HG03558 (cell line): Measurements from ENCODE around the gene PPM1B.
"Not testable (repeated sequence)": the region's sequence is repeated elsewhere in the genome, so short reads cannot be mapped to it uniquely, and the experiment has no call there.

Source experiments
- ATAC-seq: cut with Tn5 transposase; IDR thresholded peaks from one replicate; pipeline ENCODE4 v1.9.1; 2021; ENCODE audit warnings: moderate number of reproducible peaks; ENCODE audit not compliant: unreplicated experiment; ENCODE audit errors: extremely low read depth

The PPM1B gene

GRCh38 chr2:44195714-44196113 is 27.0 kb downstream of the PPM1B start:
- ATAC-seq, result no peak

GRCh38 chr2:44197816-44198215 is 29.1 kb downstream of the PPM1B start:
- no peak for ATAC-seq

GRCh38 chr2:44200011-44200410 is 31.3 kb downstream of the PPM1B start:
- no peak for ATAC-seq

DNA sequence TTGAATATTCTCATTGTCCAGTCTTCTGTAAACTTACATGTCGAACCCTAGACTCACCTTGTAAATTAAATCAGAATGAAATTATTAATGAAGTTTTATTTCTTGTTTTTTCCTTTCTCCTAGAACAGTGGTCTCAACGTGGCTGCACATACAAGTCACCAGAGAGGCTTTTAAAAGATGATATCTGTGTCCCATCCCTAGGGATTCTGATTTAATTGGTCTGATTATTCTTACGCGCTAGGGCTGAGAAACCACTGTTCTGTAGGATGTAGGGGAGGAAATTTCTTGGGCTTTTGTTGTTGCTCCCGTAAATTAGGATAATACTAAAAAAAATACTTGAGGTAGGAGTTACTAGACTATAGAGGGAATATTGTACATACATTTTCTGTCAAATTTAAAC is 32.1 kb downstream of the PPM1B start:
- no peak for ATAC-seq

DNA sequence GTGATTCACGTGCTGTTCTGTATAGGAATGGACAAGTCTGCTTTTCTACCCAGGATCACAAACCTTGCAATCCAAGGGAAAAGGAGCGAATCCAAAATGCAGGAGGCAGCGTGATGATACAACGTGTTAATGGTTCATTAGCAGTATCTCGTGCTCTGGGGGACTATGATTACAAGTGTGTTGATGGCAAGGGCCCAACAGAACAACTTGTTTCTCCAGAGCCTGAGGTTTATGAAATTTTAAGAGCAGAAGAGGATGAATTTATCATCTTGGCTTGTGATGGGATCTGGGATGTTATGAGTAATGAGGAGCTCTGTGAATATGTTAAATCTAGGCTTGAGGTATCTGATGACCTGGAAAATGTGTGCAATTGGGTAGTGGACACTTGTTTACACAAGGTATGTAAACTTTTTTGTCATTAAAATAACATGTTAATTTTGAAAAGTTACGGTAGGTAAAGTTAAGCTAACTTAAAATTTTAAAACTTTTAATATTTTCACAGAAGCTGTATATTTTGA is 33.0 kb downstream of the PPM1B start:
- no peak for ATAC-seq

DNA sequence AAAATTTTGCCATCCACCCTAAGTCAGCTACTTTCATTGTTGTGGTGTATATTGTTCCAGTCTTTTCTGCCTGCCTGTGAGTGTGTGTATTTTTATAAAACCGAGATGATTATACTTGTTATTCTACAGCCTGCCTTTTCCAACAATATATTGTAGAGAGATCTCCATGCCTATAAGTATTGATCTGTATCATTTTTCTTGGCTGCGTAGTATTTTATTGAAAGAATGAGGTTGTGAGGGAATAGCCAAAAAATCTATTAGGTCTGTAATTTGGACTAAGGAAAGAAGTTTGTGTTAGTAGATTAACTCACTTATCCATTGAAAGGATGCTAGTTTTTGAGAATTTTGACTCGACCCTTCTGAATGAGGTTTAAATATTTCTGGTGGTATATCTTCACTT is 34.9 kb downstream of the PPM1B start:
- no peak for ATAC-seq

DNA sequence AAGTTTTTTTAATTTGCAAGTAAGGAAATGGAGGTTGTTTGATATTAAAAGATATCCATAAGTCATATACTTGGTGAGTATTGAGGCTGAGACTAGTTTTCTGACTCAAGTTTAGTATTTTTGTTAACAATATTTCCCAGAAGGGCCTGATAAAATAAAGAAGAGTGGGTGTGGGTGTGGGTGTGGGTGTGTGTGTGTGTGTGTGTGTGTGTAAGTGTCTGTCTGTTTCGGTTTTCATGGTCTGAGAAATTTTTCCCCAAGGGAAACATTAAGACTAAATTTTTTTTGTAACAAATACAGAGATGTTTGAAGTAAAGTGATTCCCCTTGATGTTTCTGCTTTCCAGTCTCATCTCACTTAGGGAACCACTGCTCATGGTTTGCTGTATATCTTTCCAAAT is 36.5 kb downstream of the PPM1B start:
- ATAC-seq, result no peak

DNA sequence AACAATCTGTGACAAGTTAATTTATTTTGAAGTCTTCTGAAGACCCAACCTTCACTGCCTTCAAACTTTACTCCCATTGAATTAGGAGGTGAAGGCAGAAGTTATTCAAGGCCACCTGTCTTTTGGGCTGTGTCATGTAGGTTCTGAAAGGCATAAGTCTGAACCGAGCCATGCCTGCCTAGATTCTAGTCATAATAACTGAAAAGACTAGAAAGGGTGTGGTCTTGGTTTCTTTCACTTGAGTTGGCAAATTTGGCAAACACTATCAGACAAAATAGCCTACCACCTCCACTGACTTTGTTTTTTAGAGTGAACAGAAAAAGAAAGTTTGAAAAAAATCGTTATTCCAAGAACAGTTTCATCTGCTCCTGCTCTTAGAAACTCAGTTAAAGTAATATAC is 38.4 kb downstream of the PPM1B start:
- ATAC-seq, result no peak

DNA sequence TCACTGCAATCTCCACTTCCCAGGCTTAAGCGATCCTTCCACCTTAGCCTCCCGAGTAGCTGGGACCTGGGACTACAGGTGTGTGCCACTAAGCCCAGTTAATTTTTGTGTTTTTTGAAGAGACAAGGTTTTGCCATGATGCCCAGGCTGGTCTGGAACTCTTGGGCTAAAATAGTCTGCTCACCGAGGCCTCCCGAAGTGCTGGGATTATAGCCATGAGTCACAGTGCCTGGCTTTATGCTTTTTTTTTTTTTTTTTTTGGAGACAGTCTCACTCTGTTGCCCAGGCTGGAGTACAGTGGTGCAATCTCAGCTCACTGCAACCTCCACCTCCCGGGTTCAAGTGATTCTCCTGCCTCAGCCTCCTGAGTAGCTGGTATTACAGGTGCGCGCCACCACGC is 39.0 kb downstream of the PPM1B start:
- not testable (repeated sequence) for ATAC-seq

- no peak for ATAC-seq
These were observed 41.7 kb downstream of the PPM1B start for GRCh38 chr2:44210362-44210761.

- ATAC-seq, result no peak
These were observed 42.5 kb downstream of the PPM1B start for GRCh38 chr2:44211183-44211582.

GRCh38 chr2:44212302-44212701 is 43.6 kb downstream of the PPM1B start:
- ATAC-seq, result no peak

DNA sequence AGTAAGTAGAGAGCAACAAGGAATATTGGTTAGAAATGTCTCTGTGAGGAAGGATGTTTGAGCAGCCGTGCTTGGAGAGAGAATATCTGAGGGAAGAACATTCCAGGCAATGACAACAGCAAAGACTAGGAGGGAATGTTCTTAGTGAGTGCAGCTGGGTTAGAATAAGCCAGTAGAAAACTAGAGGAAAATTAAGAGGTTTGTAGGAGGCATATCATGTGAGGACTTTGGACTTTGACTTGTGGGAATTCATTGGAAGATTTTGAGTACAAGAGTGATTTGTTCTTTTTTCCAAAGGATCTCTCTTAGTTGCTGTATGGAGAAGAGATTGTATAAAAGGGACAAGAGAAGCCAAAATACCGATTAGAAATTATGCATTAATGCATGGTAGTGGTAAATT is 47.2 kb downstream of the PPM1B start:
- no peak for ATAC-seq

DNA sequence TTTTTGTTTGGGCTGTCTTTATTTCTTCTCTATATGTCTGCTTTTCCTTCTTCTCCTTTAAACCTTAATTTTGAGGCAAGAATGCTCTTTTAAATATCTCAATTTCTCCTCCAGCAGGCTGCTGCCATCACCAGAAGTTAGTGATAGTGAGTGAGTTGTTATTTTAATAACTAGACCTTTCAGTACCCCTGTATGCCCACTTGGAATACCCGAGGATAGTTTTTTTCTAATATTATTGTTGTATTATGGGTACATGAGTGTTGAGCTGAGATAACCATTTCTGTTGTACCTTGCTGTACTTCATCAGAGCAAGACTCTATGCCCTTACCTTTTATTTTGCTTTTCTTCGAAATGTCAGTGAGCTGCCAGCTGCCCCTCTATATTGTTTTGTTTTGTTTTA is 50.1 kb downstream of the PPM1B start:
- ATAC-seq, result no peak

- no peak for ATAC-seq
These were observed 58.1 kb downstream of the PPM1B start for GRCh38 chr2:44226753-44227152.

DNA sequence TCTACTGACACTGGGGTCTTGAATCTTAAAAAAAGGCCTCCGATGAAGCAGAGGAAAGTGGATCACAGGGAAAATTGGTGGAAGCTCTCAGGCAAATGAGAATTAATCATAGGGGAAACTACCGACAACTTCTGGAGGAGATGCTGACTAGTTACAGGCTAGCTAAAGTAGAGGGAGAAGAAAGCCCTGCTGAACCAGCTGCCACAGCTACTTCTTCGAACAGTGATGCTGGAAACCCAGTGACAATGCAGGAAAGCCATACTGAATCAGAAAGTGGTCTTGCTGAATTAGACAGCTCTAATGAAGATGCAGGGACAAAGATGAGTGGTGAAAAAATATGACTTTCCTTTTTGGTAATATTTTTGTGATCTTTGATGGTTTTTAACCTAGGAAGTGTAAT is 61.7 kb downstream of the PPM1B start:
- ATAC-seq, result no peak

DNA sequence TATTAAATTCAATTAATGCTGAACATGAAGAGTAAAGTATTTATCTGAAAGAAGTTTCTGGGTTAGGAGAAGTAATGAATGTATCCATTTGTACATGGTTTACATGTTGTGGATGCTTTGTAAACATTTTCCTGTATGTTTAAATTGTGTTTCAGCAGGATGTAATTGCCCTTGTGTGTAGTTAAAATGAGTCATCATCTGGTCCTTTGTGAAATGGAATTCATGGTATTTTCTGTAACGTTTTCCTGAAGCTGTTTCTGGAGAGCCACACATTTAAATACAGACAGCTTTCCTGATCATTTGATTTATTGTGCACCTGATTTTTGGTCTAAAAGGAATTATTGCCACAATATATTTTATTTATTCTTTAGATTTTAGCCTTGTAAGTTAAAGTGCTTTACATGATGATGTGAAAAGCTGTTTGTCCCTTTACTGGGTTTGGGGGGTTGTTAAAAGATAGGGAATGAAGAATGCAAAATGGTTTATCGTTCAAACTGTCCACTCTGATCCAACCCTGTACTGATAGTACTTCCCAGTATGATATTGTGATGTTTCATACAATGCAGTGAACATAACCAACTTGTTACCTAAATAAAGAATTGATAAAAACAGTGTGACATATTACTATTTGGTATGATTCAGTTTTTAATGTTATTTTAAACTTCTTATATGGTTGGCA is 64.9 kb downstream of the PPM1B start:
- no peak for ATAC-seq

DNA sequence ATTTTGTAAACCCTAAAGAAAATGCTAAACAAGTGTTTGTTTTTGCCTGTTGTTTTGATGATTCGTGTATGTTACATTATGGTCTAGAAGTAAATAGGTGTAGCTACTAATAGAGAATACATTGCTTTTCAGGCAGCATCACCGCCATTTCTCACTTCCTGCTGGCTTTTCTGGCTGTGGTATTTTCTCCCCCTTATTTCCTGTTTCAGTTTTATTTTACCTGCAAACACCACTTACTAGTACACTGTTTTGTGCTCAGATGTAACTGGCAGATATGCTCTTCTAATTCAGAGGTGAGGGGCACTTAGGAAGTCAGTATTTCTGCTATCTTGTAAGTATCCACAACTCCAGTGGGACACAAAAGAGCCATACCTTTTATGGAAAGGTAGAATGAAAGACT is 68.5 kb downstream of the PPM1B start:
- ATAC-seq, result no peak

- no peak for ATAC-seq
These were observed 74.2 kb downstream of the PPM1B start for GRCh38 chr2:44242904-44243303.

GRCh38 chr2:44244135-44244871 is 75.6 kb downstream of the PPM1B start:
- no peak for ATAC-seq

DNA sequence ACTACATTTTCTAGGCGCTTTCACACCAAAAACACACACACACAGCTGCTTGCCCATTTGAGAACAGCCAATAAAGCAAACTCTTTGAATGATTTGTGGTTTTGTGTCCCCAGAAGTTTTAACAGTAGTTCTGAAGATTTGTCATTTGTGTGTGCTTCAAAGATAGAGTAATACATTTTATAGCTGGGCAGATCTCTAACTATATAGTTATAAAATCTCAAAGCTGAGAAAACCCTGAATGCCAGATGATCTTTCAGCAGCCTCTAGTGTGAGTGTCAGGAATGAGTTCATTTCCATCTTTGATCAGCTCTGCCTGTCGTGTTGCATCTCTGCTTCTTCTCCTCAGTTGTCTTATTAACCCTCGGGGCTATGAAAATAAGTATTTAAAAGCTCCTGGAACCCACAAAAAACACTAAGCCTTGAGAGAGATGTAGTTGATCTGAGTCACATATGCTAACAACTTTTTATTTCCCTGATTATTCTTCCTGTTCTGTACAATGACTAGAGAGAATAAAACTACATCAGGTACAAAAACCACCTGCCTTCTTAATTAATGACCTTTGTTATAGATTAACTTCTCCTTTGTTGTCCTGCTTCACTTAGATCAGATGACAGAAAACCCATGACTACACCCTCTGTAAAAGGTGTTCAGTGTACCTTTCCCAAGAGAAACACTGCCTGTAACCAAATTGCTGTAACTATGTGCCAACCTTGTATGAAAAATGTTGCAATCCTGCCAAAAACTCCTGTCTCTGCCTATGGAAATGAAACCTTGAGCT is 76.6 kb downstream of the PPM1B start:
- no peak for ATAC-seq
